ENCODE measurements around the gene TXN. TPM values are rescaled to one million over a fixed set of nuclear protein-coding genes. Genes with fewer than 3 reads are reported as not detected.
"Not testable (repeated sequence)": the region's sequence is repeated elsewhere in the genome, so short reads cannot be mapped to it uniquely, and the experiment has no call there.

The TXN gene
- total RNA-seq, 2 donors from 2014 or later = 56.9 to 164 TPM

- intact Hi-C loops (cut with DNase I) = loop anchor here (10.0 kb wide), 1 partner anchor 70 kb away; no protein-coding TSS in a partner anchor
- Histone ChIP-seq H3K4me3 (peak overlapping the region; percentile 84 to 95), H3K27ac (peak overlapping the region; percentile 89 to 92), H3K9me3 (no peaks in the 10 kb centered on the region), H3K4me1 (replicated peaks) (no peaks in the 10 kb centered on the region), H3K27me3 (replicated peaks; ENCODE audit: insufficient read depth) (no peaks in the 10 kb centered on the region), H3K36me3 (no peaks in the 10 kb centered on the region)
- peak; percentile 6 for DNase-seq (ENCODE audit: low spot score)
- WGBS = 3% methylated on average over 17 of the region's 17 CpGs
- TF ChIP-seq POLR2A (IDR thresholded peaks at IDR 0.05) = no peak
- no peak for TF ChIP-seq CTCF (IDR thresholded peaks at IDR 0.05)
- no peak for TF ChIP-seq POLR2AphosphoS5 (IDR thresholded peaks at IDR 0.05)
Observed at GRCh38 chr9:110255034-110255462, 1.3 kb downstream of the TXN start.

GRCh38 chr9:110254500-110254899 lies 1.8 kb downstream of the TXN start:
- intact Hi-C loops (cut with DNase I) = loop anchor here (10.0 kb wide), 1 partner anchor 70 kb away; no protein-coding TSS in a partner anchor
- TF ChIP-seq POLR2A (IDR thresholded peaks at IDR 0.05) (no peak), POLR2AphosphoS5 (IDR thresholded peaks at IDR 0.05) (no peak)
- WGBS = 93% methylated on average over 2 of the region's 2 CpGs

GRCh38 chr9:110252509-110253139 lies 3.7 kb downstream of the TXN start:
- TF ChIP-seq CTCF (IDR thresholded peaks at IDR 0.05) = no peak
- TF ChIP-seq POLR2A (IDR thresholded peaks at IDR 0.05) = no peak
- TF ChIP-seq POLR2AphosphoS5 (IDR thresholded peaks at IDR 0.05) = no peak
- Histone ChIP-seq H3K27me3 (replicated peaks; ENCODE audit: insufficient read depth) (no peaks in the 10 kb centered on the region), H3K4me1 (replicated peaks) (peaks cover 3% of the 10 kb centered on the region), H3K36me3 (no peaks in the 10 kb centered on the region), H3K4me3 (no peak overlapping the region), H3K9me3 (no peaks in the 10 kb centered on the region), H3K27ac (no peak overlapping the region)
- DNase-seq (ENCODE audit: low spot score) = no peak
- intact Hi-C loops (cut with DNase I) = loop anchor here (10.0 kb wide), 1 partner anchor 68 kb away; no protein-coding TSS in a partner anchor
- WGBS = 91% methylated on average over 10 of the region's 10 CpGs

More at GRCh38 chr9:110254500-110254899, 1.8 kb downstream of the TXN start:
- no peaks in the 10 kb centered on the region for H3K36me3 ChIP-seq
- H3K4me3 ChIP-seq = peak overlapping the region in 1 of 2 donors; percentile 95
- H3K9me3 ChIP-seq = no peaks in the 10 kb centered on the region
- no peaks in the 10 kb centered on the region for H3K4me1 ChIP-seq (replicated peaks)
- peak overlapping the region in 1 of 2 donors; percentile 92 for H3K27ac ChIP-seq
- DNase-seq (ENCODE audit: low spot score) = no peak
- no peaks in the 10 kb centered on the region for H3K27me3 ChIP-seq (replicated peaks; ENCODE audit: insufficient read depth)

GRCh38 chr9:110251770-110252169 lies 4.5 kb downstream of the TXN start:
- H3K9me3 ChIP-seq; H3K27ac ChIP-seq; DNase-seq (ENCODE audit: low spot score); H3K36me3 ChIP-seq; H3K27me3 ChIP-seq (replicated peaks; ENCODE audit: insufficient read depth); H3K4me1 ChIP-seq (replicated peaks); H3K4me3 ChIP-seq: not testable (repeated sequence)
- intact Hi-C loops (cut with DNase I) = loop anchor here (10.0 kb wide), 1 partner anchor 67 kb away; no protein-coding TSS in a partner anchor
- WGBS = 96% methylated on average over 5 of the region's 5 CpGs

- intact Hi-C loops (cut with DNase I) = loop anchor here (10.0 kb wide), 1 partner anchor 66 kb away; no protein-coding TSS in a partner anchor
- Histone ChIP-seq H3K9me3 (no peaks in the 10 kb centered on the region), H3K36me3 (no peaks in the 10 kb centered on the region), H3K4me1 (replicated peaks) (peaks cover 3% of the 10 kb centered on the region), H3K27ac (no peak overlapping the region), H3K27me3 (replicated peaks; ENCODE audit: insufficient read depth) (no peaks in the 10 kb centered on the region), H3K4me3 (no peak overlapping the region)
- TF ChIP-seq POLR2A (IDR thresholded peaks at IDR 0.05) = no peak
- no peak for TF ChIP-seq CTCF (IDR thresholded peaks at IDR 0.05)
- TF ChIP-seq POLR2AphosphoS5 (IDR thresholded peaks at IDR 0.05) = no peak
- DNase-seq (ENCODE audit: low spot score) = no peak
- WGBS = 55% methylated on average over 4 of the region's 4 CpGs
Observed at GRCh38 chr9:110251212-110251611, 5.1 kb downstream of the TXN start.

- TF ChIP-seq CTCF (IDR thresholded peaks at IDR 0.05) = no peak
- no peak for TF ChIP-seq POLR2A (IDR thresholded peaks at IDR 0.05)
- TF ChIP-seq POLR2AphosphoS5 (IDR thresholded peaks at IDR 0.05) = no peak
- Histone ChIP-seq H3K9me3 (no peaks in the 10 kb centered on the region), H3K27ac (no peak overlapping the region), H3K27me3 (replicated peaks; ENCODE audit: insufficient read depth) (no peaks in the 10 kb centered on the region), H3K36me3 (no peaks in the 10 kb centered on the region), H3K4me3 (no peak overlapping the region), H3K4me1 (replicated peaks) (peaks cover 3% of the 10 kb centered on the region)
- intact Hi-C loops (cut with DNase I) = loop anchor here (10.0 kb wide), 1 partner anchor 65 kb away; no protein-coding TSS in a partner anchor
- 98% methylated on average over 4 of the region's 4 CpGs for WGBS
- no peak for DNase-seq (ENCODE audit: low spot score)
Observed at GRCh38 chr9:110249603-110250002, 6.7 kb downstream of the TXN start.
